CD4-positive, alpha-beta T cell treated with Interleukin-1 beta for 1 hour (primary cell): ENCODE measurements around the gene MEFV.
A peak's percentile ranks its signal among the peaks of the same experiment; 100 is the strongest.
"Not testable (repeated sequence)": the region's sequence is repeated elsewhere in the genome, so short reads cannot be mapped to it uniquely, and the experiment has no call there.

Source experiments
- DNase-seq, 2 donors: peaks; one replicate each; pipeline ENCODE4 v3.0.0-alpha.2; 2020 to 2022

MEFV gene

GRCh38 chr16:3214904-3215600 is 41.4 kb downstream of the MEFV start:
- peak; percentile 60 to 61 for DNase-seq

GRCh38 chr16:3212567-3212966 is 43.9 kb downstream of the MEFV start:
- no peak for DNase-seq

GRCh38 chr16:3212006-3212405 is 44.4 kb downstream of the MEFV start:
- no peak for DNase-seq

- no peak for DNase-seq
Measured at GRCh38 chr16:3207086-3207953, 49.1 kb downstream of the MEFV start.

- DNase-seq, result not testable (repeated sequence)
Measured at GRCh38 chr16:3205939-3206338, 50.5 kb downstream of the MEFV start.

GRCh38 chr16:3202903-3203539 is 53.4 kb downstream of the MEFV start:
- no peak for DNase-seq

GRCh38 chr16:3198334-3199072 is 57.9 kb downstream of the MEFV start:
- no peak for DNase-seq

- DNase-seq, result not testable (repeated sequence)
Measured at GRCh38 chr16:3197694-3198333, 58.6 kb downstream of the MEFV start.

- no peak for DNase-seq
Measured at GRCh38 chr16:3195975-3196374, 60.5 kb downstream of the MEFV start.

GRCh38 chr16:3194792-3195191 is 61.6 kb downstream of the MEFV start:
- no peak for DNase-seq

GRCh38 chr16:3193221-3194212 is 62.9 kb downstream of the MEFV start:
- no peak for DNase-seq

- DNase-seq, result no peak
Measured at GRCh38 chr16:3192476-3193019, 63.9 kb downstream of the MEFV start.
